Measurements from ENCODE around the gene ALPP.
"Not testable (repeated sequence)": the region's sequence is repeated elsewhere in the genome, so short reads cannot be mapped to it uniquely, and the experiment has no call there.

The ALPP gene

GRCh38 chr2:232400256-232401015, 21.9 kb downstream of the ALPP start:
- Histone ChIP-seq H3K9ac (ENCODE audit: low read depth, low read length) (no peak overlapping the region), H3K4me3 (ENCODE audit: low read length) (no peak overlapping the region), H3K9me3 (ENCODE audit: insufficient read depth, low read depth, low read length) (no peaks in the 10 kb centered on the region), H3K27me3 (ENCODE audit: insufficient read depth, low read length) (no peaks in the 10 kb centered on the region), H3K36me3 (ENCODE audit: insufficient read depth, low read length) (no peaks in the 10 kb centered on the region), H3K27ac (ENCODE audit: low read depth, low read length) (no peak overlapping the region), H3K4me1 (ENCODE audit: insufficient read depth, low read length) (no peaks in the 10 kb centered on the region)
- 87% methylated on average over 9 of the region's 9 CpGs for WGBS

DNA sequence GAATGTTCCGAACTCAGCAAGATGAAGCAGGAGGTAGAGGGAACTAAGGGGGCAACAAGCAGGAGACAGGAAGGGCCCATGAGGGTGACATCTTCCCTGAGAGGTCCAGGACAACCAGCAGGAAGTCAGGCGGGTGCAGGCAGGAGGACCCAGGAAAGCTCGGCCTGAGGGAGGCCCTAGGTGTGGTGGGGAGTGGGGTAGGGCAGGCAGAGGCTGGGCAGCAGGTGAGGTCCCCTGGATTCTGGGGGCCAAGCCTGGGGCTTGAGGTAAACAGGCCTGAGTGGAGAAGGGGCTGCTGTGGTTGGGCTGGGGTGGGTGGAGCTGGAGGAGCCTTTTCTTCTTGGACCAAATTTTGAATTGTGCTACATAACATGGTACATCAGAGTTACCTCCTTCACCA, 24.0 kb downstream of the ALPP start:
- no peak overlapping the region for H3K4me3 ChIP-seq (ENCODE audit: low read length)
- H3K27me3 ChIP-seq (ENCODE audit: insufficient read depth, low read length) = no peaks in the 10 kb centered on the region
- no peak overlapping the region for H3K9ac ChIP-seq (ENCODE audit: low read depth, low read length)
- no peak overlapping the region for H3K27ac ChIP-seq (ENCODE audit: low read depth, low read length)
- no peaks in the 10 kb centered on the region for H3K4me1 ChIP-seq (ENCODE audit: insufficient read depth, low read length)
- no peaks in the 10 kb centered on the region for H3K9me3 ChIP-seq (ENCODE audit: insufficient read depth, low read depth, low read length)
- WGBS = 94% methylated on average over 3 of the region's 3 CpGs
- H3K36me3 ChIP-seq (ENCODE audit: insufficient read depth, low read length) = no peaks in the 10 kb centered on the region

DNA sequence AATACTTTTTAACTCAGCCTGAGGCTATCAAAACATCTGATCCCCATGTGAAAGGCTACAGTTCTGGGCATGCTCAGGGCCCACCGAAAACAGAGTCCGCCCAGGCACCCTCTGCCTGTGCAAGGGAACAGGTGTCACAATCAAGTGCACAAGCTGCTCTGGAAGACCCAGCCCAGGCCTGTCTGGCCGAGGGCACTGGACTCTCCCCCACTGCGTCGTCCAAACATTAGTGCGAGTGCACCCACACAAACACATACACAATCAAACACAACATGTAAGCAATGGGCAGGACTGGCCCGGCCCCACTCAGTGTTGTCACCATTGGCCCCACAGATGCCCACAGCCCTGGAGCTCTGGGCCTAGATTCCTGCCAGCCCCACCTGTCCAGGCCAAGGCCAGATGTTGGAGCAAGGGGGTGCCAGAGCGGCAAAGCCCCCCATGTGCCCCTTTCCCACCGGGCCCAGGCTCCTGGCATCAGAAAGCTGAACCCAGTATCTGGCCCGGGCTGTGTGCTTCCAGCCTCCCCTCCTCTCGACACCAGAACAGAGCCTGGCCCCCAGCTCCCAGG, 27.5 kb downstream of the ALPP start:
- Histone ChIP-seq H3K4me1 (ENCODE audit: insufficient read depth, low read length) (no peaks in the 10 kb centered on the region), H3K9me3 (ENCODE audit: insufficient read depth, low read depth, low read length) (no peaks in the 10 kb centered on the region), H3K9ac (ENCODE audit: low read depth, low read length) (no peak overlapping the region), H3K27me3 (ENCODE audit: insufficient read depth, low read length) (no peaks in the 10 kb centered on the region), H3K27ac (ENCODE audit: low read depth, low read length) (no peak overlapping the region), H3K36me3 (ENCODE audit: insufficient read depth, low read length) (no peaks in the 10 kb centered on the region), H3K4me3 (ENCODE audit: low read length) (no peak overlapping the region)
- WGBS = 94% methylated on average over 11 of the region's 11 CpGs

DNA sequence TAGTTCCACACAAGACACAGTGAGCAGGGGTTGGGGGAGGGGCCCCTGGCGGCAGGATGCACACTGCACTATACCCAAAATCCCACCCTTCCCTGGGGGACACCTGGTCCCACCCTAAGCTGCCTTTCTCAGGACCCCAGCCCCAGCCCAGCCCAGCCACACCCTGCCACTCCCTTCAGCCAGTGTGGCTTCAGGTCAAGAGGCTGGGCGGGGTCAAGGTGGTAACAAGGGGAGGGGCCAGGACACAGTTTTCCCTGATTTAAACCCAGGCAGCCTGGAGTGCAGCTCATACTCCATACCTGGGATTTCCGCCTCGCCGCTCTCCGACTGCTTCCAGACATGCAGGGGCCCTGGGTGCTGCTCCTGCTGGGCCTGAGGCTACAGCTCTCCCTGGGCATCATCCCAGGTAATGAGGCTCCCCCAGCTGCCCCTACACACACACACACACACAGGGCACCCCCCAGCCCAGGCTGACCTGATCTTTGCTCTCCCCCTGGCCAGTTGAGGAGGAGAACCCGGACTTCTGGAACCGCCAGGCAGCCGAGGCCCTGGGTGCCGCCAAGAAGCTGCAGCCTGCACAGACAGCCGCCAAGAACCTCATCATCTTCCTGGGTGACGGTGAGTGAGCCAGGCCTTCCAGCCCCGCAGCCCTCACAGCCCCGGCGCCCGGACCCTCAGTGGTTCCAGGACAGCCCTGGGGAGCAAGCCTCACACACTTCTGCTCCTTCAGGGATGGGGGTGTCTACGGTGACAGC, 28.2 kb downstream of the ALPP start, which contains the start of gene ALPG:
Gene ALPG, plus strand, starts transcription at position 289 of the 755 bp plus-strand sequence. Its CDS starts 51 bp downstream, at position 340.
- Histone ChIP-seq H3K27me3 (ENCODE audit: insufficient read depth, low read length) (no peaks in the 10 kb centered on the region), H3K9ac (ENCODE audit: low read depth, low read length) (no peak within 1 kb of the TSS), H3K4me3 (ENCODE audit: low read length) (no peak within 1 kb of the TSS), H3K27ac (ENCODE audit: low read depth, low read length) (no peak within 1 kb of the TSS), H3K9me3 (ENCODE audit: insufficient read depth, low read depth, low read length) (no peaks in the 10 kb centered on the region), H3K4me1 (ENCODE audit: insufficient read depth, low read length) (no peaks in the 10 kb centered on the region), H3K36me3 (ENCODE audit: insufficient read depth, low read length) (no peaks in the 10 kb centered on the region)
- WGBS = 90% methylated on average over 16 of the region's 17 CpGs

- not testable (repeated sequence) for H3K4me1 ChIP-seq (ENCODE audit: insufficient read depth, low read length); H3K4me3 ChIP-seq (ENCODE audit: low read length); H3K9me3 ChIP-seq (ENCODE audit: insufficient read depth, low read depth, low read length); H3K9ac ChIP-seq (ENCODE audit: low read depth, low read length); H3K27me3 ChIP-seq (ENCODE audit: insufficient read depth, low read length); H3K27ac ChIP-seq (ENCODE audit: low read depth, low read length); H3K36me3 ChIP-seq (ENCODE audit: insufficient read depth, low read length)
- 94% methylated on average over 30 of the region's 30 CpGs for WGBS
Observed at GRCh38 chr2:232407428-232408150, 29.0 kb downstream of the ALPP start.

DNA sequence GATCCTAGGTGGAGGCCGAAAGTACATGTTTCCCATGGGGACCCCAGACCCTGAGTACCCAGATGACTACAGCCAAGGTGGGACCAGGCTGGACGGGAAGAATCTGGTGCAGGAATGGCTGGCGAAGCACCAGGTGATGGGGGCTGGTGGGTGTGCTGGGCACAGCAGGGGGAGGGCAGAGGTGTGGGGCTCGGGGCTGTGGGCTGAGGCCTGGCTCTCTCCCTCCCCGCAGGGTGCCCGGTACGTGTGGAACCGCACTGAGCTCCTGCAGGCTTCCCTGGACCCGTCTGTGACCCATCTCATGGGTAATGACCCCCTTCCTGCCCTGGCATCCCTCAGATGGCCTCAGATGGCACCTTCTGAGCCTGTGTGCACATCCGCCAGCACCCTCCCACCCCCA, 29.7 kb downstream of the ALPP start:
- not testable (repeated sequence) for H3K36me3 ChIP-seq (ENCODE audit: insufficient read depth, low read length); H3K27ac ChIP-seq (ENCODE audit: low read depth, low read length); H3K4me1 ChIP-seq (ENCODE audit: insufficient read depth, low read length); H3K27me3 ChIP-seq (ENCODE audit: insufficient read depth, low read length); H3K4me3 ChIP-seq (ENCODE audit: low read length); H3K9me3 ChIP-seq (ENCODE audit: insufficient read depth, low read depth, low read length); H3K9ac ChIP-seq (ENCODE audit: low read depth, low read length)
- 94% methylated on average over 10 of the region's 10 CpGs for WGBS

- not testable (repeated sequence) for H3K27me3 ChIP-seq (ENCODE audit: insufficient read depth, low read length); H3K9me3 ChIP-seq (ENCODE audit: insufficient read depth, low read depth, low read length); H3K9ac ChIP-seq (ENCODE audit: low read depth, low read length); H3K36me3 ChIP-seq (ENCODE audit: insufficient read depth, low read length); H3K4me1 ChIP-seq (ENCODE audit: insufficient read depth, low read length); H3K27ac ChIP-seq (ENCODE audit: low read depth, low read length); H3K4me3 ChIP-seq (ENCODE audit: low read length)
- 94% methylated on average over 40 of the region's 40 CpGs for WGBS
Observed at GRCh38 chr2:232409617-232410016, 31.1 kb downstream of the ALPP start.

DNA sequence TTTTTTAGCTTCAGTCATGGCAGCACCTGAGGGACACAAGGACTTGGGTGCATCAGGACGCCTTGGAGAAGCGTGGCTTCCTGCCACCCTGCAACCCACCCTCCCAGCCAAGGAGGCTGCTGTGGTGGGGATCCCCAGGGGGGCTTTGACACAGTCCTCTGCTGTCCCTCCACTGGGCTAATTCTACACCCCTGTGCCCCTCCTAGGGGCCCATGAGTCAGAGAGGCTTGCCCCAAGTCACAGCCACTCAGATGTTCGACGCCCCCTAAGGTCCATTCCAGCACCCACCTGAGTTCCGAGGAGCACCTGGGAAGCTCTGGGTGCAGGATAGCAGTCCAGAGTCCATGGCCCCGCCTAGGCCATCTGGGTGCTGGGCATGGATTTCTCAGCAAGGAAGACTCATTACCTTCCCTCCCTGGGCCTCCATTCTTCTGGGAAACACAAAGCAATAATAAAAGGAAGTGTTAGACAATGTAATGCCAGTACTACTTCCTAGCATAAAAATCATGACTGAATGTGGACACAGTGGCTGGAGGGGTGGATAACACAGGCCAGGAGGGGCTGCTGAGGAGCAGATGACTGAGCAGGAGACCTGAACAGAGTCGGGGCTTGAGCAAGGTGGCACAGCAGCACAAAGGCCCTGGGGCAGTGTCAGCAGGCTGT, 31.8 kb downstream of the ALPP start:
- H3K9ac ChIP-seq (ENCODE audit: low read depth, low read length) = no peak overlapping the region
- 0 out of 2 replicates have a peak, but pooled peaks cover 4% of the 10 kb centered on the region for H3K36me3 ChIP-seq (ENCODE audit: insufficient read depth, low read length)
- WGBS = 88% methylated on average over 7 of the region's 7 CpGs
- H3K9me3 ChIP-seq (ENCODE audit: insufficient read depth, low read depth, low read length) = no peaks in the 10 kb centered on the region
- H3K4me1 ChIP-seq (ENCODE audit: insufficient read depth, low read length) = no peaks in the 10 kb centered on the region
- no peak overlapping the region for H3K27ac ChIP-seq (ENCODE audit: low read depth, low read length)
- H3K4me3 ChIP-seq (ENCODE audit: low read length) = no peak overlapping the region
- H3K27me3 ChIP-seq (ENCODE audit: insufficient read depth, low read length) = no peaks in the 10 kb centered on the region

- WGBS = 92% methylated on average over 6 of the region's 6 CpGs
- Histone ChIP-seq H3K9me3 (ENCODE audit: insufficient read depth, low read depth, low read length) (no peaks in the 10 kb centered on the region), H3K36me3 (ENCODE audit: insufficient read depth, low read length) (peaks cover 18% of the 10 kb centered on the region), H3K27ac (ENCODE audit: low read depth, low read length) (no peak overlapping the region), H3K4me1 (ENCODE audit: insufficient read depth, low read length) (no peaks in the 10 kb centered on the region), H3K9ac (ENCODE audit: low read depth, low read length) (no peak overlapping the region), H3K27me3 (ENCODE audit: insufficient read depth, low read length) (no peaks in the 10 kb centered on the region; the same call in 1 of the 2 replicates), H3K4me3 (ENCODE audit: low read length) (no peak overlapping the region)
Observed at GRCh38 chr2:232411901-232412629, 33.5 kb downstream of the ALPP start.

GRCh38 chr2:232412986-232413385, 34.4 kb downstream of the ALPP start:
- H3K36me3 ChIP-seq (ENCODE audit: insufficient read depth, low read length) = peaks cover 25% of the 10 kb centered on the region
- no peaks in the 10 kb centered on the region for H3K4me1 ChIP-seq (ENCODE audit: insufficient read depth, low read length)
- WGBS = no CpG with 5 or more reads among the region's 5 CpGs
- H3K27me3 ChIP-seq (ENCODE audit: insufficient read depth, low read length) = peaks cover 9% of the 10 kb centered on the region
- H3K9ac ChIP-seq (ENCODE audit: low read depth, low read length) = no peak overlapping the region
- H3K9me3 ChIP-seq (ENCODE audit: insufficient read depth, low read depth, low read length) = no peaks in the 10 kb centered on the region
- H3K4me3 ChIP-seq (ENCODE audit: low read length) = no peak overlapping the region
- H3K27ac ChIP-seq (ENCODE audit: low read depth, low read length) = no peak overlapping the region

All from HUES64 (cell line).